Measurements from ENCODE around the gene GRIN1. TPM values are rescaled to one million over a fixed set of nuclear protein-coding genes. Genes with fewer than 3 reads are reported as not detected.

The GRIN1 gene
- polyA plus RNA-seq, 3 donors from 2014 or later: not detected

DNA sequence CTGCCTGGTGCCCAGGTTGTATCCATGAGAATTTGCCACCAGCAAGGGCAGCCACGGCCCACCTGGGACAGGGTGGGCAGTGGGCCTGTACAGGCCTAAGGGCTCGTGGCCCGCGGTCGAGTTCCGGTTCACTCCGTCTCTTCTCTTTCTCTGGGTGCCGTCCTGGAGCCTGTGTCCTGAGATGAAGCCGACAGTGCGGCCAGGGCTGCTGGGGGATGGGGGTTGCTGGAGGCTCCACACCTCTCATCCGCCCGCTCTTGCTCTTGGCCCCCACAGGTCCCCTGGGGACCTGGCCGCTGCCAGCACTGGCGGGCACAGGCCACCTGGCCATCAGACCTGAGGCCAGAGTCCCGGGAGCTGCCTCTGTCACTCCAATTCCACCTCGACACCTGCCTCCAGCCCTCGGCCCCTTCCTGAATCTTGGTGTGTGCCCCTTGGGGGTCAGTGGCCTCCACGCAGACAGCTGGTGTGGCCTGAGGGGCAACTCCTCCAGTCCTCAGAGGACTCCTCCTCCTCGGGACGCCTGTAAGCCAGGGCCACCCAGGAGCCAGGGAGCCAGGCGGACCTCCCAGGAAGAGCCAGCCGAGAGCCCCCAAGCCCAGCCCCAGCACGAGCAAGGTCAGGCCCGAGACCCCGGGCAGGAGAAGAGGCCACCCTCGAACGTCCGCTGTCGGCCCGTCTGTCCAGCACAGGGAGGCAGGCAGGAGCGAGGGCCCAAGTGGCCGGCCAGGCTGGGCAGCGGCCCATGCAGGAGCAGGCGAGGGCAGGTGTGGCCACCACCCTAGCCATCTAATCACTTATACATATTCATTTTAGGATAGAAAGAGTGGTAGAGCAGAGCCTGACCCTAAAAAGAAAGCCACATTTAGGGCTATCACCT, 25.7 kb downstream of the GRIN1 start:
- no peaks in the 10 kb centered on the region for H3K36me3 Mint-ChIP-seq
- H3K27ac Mint-ChIP-seq: no peak overlapping the region
- H3K4me3 Mint-ChIP-seq: no peak overlapping the region
- no peak for DNase-seq
- H3K27me3 Mint-ChIP-seq (ENCODE audit: low read depth in 3 of 3): peaks cover 9 to 21% (median 17%) of the 10 kb centered on the region in 3 donors
- no peaks in the 10 kb centered on the region for H3K4me1 Mint-ChIP-seq
- H3K9me3 Mint-ChIP-seq: no peaks in the 10 kb centered on the region

DNA sequence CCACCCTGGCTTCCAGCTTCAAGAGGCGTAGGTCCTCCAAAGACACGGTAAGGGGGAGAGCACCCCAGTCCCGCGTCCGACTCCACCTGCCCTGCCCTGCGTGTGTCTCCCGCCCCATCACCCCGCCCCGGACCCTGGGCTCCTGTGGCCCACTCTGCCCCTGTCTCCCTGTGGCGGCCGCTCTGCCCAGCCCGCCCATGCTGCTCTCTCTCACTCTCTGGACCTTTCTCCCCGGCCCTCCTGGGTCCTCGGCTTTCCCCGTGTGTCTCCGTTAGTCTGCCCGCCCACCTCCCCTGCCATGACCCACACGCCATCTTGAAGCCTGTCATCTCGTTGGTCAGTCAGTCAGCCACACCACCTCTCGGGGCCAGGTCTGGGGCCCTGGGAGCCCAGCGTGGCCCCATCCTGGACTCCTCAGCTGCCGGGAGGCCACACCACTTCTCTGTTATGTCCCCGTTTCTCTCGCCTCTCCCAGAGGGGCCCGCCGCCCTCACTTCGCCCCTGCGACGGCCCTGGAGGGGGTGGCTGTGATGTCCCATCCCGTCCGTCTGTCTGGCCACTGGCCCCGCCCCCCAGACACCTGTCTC, 26.4 kb downstream of the GRIN1 start:
- Mint-ChIP-seq H3K9me3 (no peaks in the 10 kb centered on the region), H3K27ac (no peak overlapping the region), H3K4me3 (no peak overlapping the region), H3K36me3 (no peaks in the 10 kb centered on the region), H3K27me3 (ENCODE audit: low read depth in 3 of 3) (peaks cover 9 to 20% (median 18%) of the 10 kb centered on the region in 3 donors), H3K4me1 (no peaks in the 10 kb centered on the region)
- DNase-seq: no peak

DNA sequence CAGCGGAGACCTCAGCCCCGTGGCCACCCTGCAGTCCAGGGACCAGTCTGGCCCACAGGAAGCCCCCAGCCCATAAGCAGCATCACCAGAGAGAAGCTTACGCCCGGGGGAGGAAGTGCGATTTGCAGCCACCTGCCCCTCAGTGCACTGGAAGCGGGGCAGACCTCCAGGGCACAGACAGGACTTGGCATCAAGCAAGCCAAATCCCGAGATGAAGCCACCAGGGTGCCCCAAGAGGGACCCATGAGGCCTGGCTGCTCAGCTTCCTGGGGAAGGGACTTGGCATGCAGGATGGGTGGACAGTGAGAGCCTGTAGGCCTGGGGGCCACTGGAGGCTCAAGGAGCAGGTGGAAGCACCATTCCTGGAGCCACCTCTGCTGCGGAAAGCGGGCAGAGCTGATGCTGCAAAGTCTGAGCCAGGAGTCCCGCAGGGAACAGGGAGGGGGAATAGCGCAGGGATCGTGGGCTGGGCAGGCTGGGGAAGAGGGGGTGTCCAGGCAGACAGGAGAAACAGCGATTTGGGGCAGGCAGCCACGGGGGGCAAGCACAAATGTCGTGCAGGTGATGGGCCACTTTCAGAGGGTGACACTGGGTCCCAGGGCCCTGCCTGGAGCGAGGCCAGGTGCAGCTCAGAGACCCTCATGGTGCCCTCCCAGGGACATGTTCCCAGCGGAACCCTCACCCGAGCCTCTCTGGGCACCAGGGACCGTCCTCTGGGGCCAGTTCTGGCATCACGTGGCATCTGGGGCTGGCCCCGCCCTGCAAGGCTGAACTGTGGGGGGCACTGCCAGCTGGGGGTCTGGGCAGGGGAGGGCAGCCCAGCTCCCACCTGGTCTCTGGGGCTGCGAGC, 27.7 kb downstream of the GRIN1 start:
- Mint-ChIP-seq H3K4me3 (peak overlapping the region in 1 of 5 donors; percentile 21), H3K27ac (no peak overlapping the region), H3K4me1 (no peaks in the 10 kb centered on the region)

GRCh38 chr9:137167277-137167746, 28.4 kb downstream of the GRIN1 start:
- H3K36me3 Mint-ChIP-seq: no peaks in the 10 kb centered on the region
- H3K4me3 Mint-ChIP-seq: no peak overlapping the region
- no peak overlapping the region for H3K27ac Mint-ChIP-seq
- H3K4me1 Mint-ChIP-seq: no peaks in the 10 kb centered on the region
- DNase-seq: no peak
- H3K9me3 Mint-ChIP-seq: no peaks in the 10 kb centered on the region
- H3K27me3 Mint-ChIP-seq (ENCODE audit: low read depth in 3 of 3): peaks cover 9 to 15% (median 15%) of the 10 kb centered on the region in 3 donors

More for the DNA sequence above, 27.7 kb downstream of the GRIN1 start:
- peaks cover 12 to 17% (median 15%) of the 10 kb centered on the region in 3 donors for H3K27me3 Mint-ChIP-seq (ENCODE audit: low read depth in 3 of 3)
- no peaks in the 10 kb centered on the region for H3K36me3 Mint-ChIP-seq
- H3K9me3 Mint-ChIP-seq: no peaks in the 10 kb centered on the region
- no peak for DNase-seq

- DNase-seq: no peak
- H3K4me3 Mint-ChIP-seq: peak overlapping the region in 1 of 5 donors; percentile 24
- H3K27me3 Mint-ChIP-seq (ENCODE audit: low read depth in 3 of 3): peaks cover 8 to 15% (median 15%) of the 10 kb centered on the region in 3 donors
- H3K4me1 Mint-ChIP-seq: no peaks in the 10 kb centered on the region
- no peaks in the 10 kb centered on the region for H3K36me3 Mint-ChIP-seq
- H3K27ac Mint-ChIP-seq: no peak overlapping the region
- H3K9me3 Mint-ChIP-seq: no peaks in the 10 kb centered on the region
Measured at GRCh38 chr9:137167747-137168572, 29.0 kb downstream of the GRIN1 start.

DNA sequence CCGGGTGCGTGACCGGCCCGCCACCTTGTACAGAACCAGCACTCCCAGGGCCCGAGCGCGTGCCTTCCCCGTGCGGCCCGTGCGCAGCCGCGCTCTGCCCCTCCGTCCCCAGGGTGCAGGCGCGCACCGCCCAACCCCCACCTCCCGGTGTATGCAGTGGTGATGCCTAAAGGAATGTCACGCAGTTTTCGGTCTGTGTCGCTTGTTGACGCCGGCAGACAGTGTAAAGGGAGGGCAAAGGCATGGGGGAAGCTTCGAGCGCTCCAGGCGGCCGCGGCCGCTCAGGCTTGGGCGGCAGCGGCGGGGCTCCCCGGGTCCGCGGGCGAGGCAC, 29.6 kb downstream of the GRIN1 start:
- DNase-seq: no peak
- Mint-ChIP-seq H3K9me3 (no peaks in the 10 kb centered on the region), H3K27ac (no peak overlapping the region), H3K36me3 (no peaks in the 10 kb centered on the region), H3K27me3 (ENCODE audit: low read depth in 3 of 3) (peaks cover 8 to 15% (median 12%) of the 10 kb centered on the region in 3 donors), H3K4me1 (no peaks in the 10 kb centered on the region), H3K4me3 (no peak overlapping the region)

GRCh38 chr9:137168904-137169856, 30.2 kb downstream of the GRIN1 start:
- DNase-seq: no peak
- H3K4me3 Mint-ChIP-seq: peak overlapping the region in 1 of 5 donors; percentile 64

GRCh38 chr9:137169896-137170358, 31.0 kb downstream of the GRIN1 start, which contains the start of gene LRRC26:
Gene LRRC26, minus strand, starts transcription at chr9:137170051. Its CDS starts 108 bp downstream, at chr9:137169943.
- no peak for DNase-seq
- Mint-ChIP-seq H3K27me3 (ENCODE audit: low read depth in 3 of 3) (peaks cover 8 to 14% (median 12%) of the 10 kb centered on the region in 3 donors), H3K4me1 (no peaks in the 10 kb centered on the region), H3K9me3 (no peaks in the 10 kb centered on the region), H3K4me3 (peak within 1 kb of the TSS in 1 of 5 donors; percentile 64), H3K36me3 (no peaks in the 10 kb centered on the region), H3K27ac (no peak within 1 kb of the TSS)

More at GRCh38 chr9:137168904-137169856, 30.2 kb downstream of the GRIN1 start:
- no peaks in the 10 kb centered on the region for H3K9me3 Mint-ChIP-seq
- no peak overlapping the region for H3K27ac Mint-ChIP-seq
- no peaks in the 10 kb centered on the region for H3K4me1 Mint-ChIP-seq
- no peaks in the 10 kb centered on the region for H3K36me3 Mint-ChIP-seq
- H3K27me3 Mint-ChIP-seq (ENCODE audit: low read depth in 3 of 3): peaks cover 8 to 16% (median 12%) of the 10 kb centered on the region in 3 donors

- Mint-ChIP-seq H3K27ac (no peak overlapping the region), H3K36me3 (no peaks in the 10 kb centered on the region), H3K27me3 (ENCODE audit: low read depth in 3 of 3) (peaks cover 6 to 9% (median 9%) of the 10 kb centered on the region in 3 donors), H3K4me3 (no peak overlapping the region), H3K9me3 (no peaks in the 10 kb centered on the region), H3K4me1 (no peaks in the 10 kb centered on the region)
- no peak for DNase-seq
Measured at GRCh38 chr9:137170486-137171148, 31.7 kb downstream of the GRIN1 start.

DNA sequence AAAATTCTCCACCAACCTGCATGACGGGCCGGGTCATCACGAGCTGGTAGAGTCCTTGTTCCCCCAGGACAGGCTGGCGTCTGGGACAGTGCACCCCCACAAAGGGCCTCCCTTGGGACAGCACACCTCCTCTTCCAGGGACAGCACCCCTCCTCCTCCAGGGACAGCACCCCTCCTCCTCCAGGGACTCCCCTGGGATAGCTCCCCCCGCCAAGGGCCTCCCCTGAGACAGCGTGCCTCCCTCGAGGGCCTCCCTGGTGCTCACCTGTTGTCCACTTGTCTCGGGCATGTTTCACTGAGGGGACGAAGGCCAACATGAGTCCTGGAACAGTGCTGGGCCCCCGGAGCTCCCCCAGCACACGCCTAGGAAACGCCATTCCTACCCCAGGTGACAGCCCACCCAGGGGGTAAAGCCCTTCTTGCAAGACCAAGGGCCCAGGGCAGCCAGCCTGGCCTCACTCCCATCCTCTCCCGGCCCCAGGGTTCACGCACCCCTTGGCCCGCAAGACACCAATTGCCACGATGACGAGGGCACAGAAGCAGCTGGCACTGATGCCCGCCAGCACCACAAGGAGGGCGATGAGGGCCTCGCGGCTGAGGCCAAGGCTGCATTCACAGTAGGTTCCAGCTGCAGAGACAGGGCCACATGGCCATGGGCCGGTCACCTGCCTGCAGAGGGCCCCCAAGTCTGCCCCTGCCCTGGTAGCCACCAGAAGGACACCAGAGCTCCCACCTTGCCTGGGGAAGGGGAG, 32.4 kb downstream of the GRIN1 start:
- H3K36me3 Mint-ChIP-seq: no peaks in the 10 kb centered on the region
- DNase-seq: no peak
- no peak overlapping the region for H3K4me3 Mint-ChIP-seq
- H3K9me3 Mint-ChIP-seq: no peaks in the 10 kb centered on the region
- H3K4me1 Mint-ChIP-seq: no peaks in the 10 kb centered on the region
- H3K27me3 Mint-ChIP-seq (ENCODE audit: low read depth in 3 of 3): peaks cover 6 to 10% (median 9%) of the 10 kb centered on the region in 3 donors
- no peak overlapping the region for H3K27ac Mint-ChIP-seq

Data from immature natural killer cell (primary cell).